GM21786 (cell line): ENCODE results near the gene SRPX.

Experiments
- ATAC-seq: cut with Tn5 transposase; IDR thresholded peaks from one replicate; pipeline ENCODE4 v1.9.1; 2021; ENCODE audit not compliant: unreplicated experiment

The SRPX gene

GRCh38 chrX:38142610-38143009, 78.1 kb downstream of the SRPX start:
- ATAC-seq, result no peak

- ATAC-seq, result no peak
Observed at GRCh38 chrX:38138900-38139299, 81.8 kb downstream of the SRPX start.

GRCh38 chrX:38138157-38138891, 82.3 kb downstream of the SRPX start:
- no peak for ATAC-seq

GRCh38 chrX:38129366-38129765, 91.3 kb downstream of the SRPX start:
- ATAC-seq, result no peak

- ATAC-seq, result no peak
Observed at GRCh38 chrX:38127961-38128360, 92.7 kb downstream of the SRPX start.

- ATAC-seq, result no peak
Observed at GRCh38 chrX:38126179-38126578, 94.5 kb downstream of the SRPX start.

- no peak for ATAC-seq
Observed at GRCh38 chrX:38124000-38124399, 96.7 kb downstream of the SRPX start.

GRCh38 chrX:38117485-38117884, 103.2 kb downstream of the SRPX start:
- no peak for ATAC-seq

GRCh38 chrX:38116706-38117105, 104.0 kb downstream of the SRPX start:
- no peak for ATAC-seq

- ATAC-seq, result peak; percentile 85
Observed at GRCh38 chrX:38112566-38112965, 108.1 kb downstream of the SRPX start.

- no peak for ATAC-seq
Observed at GRCh38 chrX:38111196-38111595, 109.5 kb downstream of the SRPX start.

GRCh38 chrX:38110231-38110630, 110.4 kb downstream of the SRPX start:
- no peak for ATAC-seq

GRCh38 chrX:38109042-38109898, 111.4 kb downstream of the SRPX start:
- ATAC-seq, result no peak

GRCh38 chrX:38108364-38108763, 112.3 kb downstream of the SRPX start:
- ATAC-seq, result no peak

- ATAC-seq, result no peak
Observed at GRCh38 chrX:38106991-38107655, 113.5 kb downstream of the SRPX start.

- ATAC-seq, result no peak
Observed at GRCh38 chrX:38105216-38105725, 115.4 kb downstream of the SRPX start.

GRCh38 chrX:38103857-38104812, 116.5 kb downstream of the SRPX start:
- peak; percentile 86 for ATAC-seq

GRCh38 chrX:38102875-38103274, 117.8 kb downstream of the SRPX start:
- no peak for ATAC-seq

- no peak for ATAC-seq
Observed at GRCh38 chrX:38102240-38102639, 118.4 kb downstream of the SRPX start.

- ATAC-seq, result no peak
Observed at GRCh38 chrX:38099688-38100087, 121.0 kb downstream of the SRPX start.
